NCI-H2107 treated with DMSO at 0.1 percent for 48 hours (cell line): ENCODE results near the gene PRKCA.
"Not testable (repeated sequence)": the region's sequence is repeated elsewhere in the genome, so short reads cannot be mapped to it uniquely, and the experiment has no call there.

Experiments used
- DNase-seq: peaks from one replicate; lab custom pipeline; 2025; ENCODE audit not compliant: unreplicated experiment; lab: John Stamatoyannopoulos, UW

PRKCA gene

DNA sequence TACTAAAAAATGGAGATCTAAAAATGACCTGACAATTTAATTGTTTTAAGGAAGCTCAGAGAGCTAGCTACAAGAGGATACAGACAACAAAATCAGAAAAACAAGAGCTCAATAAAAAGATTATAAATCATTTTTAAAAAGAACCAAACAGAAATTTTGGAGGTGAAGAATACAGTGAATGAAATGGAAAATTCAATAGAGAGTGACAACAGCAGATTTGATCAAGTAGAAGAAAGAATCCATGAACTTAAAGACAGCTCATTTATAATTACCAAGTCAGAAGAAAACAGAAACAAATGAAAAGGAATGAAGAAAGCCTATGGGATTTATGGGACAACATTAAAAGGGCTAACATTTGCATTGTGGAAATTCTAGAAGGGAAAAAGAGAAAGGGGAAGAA is 395.9 kb downstream of the PRKCA start:
- DNase-seq, result no peak

- DNase-seq, result no peak
Measured at GRCh38 chr17:66701462-66701861, 399.0 kb downstream of the PRKCA start.

GRCh38 chr17:66702106-66702936 is 399.9 kb downstream of the PRKCA start:
- DNase-seq, result no peak

GRCh38 chr17:66704858-66705520 is 402.6 kb downstream of the PRKCA start:
- no peak for DNase-seq

DNA sequence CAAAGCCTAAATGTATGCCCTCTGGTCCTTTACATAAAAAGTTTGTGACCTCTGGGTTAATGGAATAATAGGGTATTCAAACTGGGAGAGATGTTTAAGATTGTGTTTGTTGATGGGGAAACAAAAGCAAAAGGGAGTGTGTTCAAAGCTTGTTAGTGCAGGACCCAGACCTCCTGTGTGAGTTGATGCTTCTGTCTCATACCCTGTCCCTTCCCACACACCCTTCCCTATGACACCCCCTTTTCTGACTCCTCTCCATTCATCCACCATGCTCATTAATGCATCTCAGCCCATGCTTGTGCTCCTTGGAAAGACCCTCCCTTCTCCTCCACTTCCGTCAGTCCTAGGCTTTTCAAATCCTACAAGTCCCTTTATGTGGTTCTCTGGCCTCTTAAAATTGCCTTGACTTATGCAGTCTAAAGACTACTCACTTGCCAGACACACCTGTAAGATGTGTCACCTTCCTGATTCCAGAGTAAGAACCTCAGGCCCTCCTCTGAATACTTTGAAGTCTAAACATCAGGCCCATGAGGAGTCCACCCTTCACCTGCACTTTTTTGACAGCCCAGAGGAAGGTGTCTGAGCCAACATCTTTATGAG is 404.5 kb downstream of the PRKCA start:
- DNase-seq, result no peak

GRCh38 chr17:66711401-66711800 is 409.0 kb downstream of the PRKCA start:
- DNase-seq, result no peak

DNA sequence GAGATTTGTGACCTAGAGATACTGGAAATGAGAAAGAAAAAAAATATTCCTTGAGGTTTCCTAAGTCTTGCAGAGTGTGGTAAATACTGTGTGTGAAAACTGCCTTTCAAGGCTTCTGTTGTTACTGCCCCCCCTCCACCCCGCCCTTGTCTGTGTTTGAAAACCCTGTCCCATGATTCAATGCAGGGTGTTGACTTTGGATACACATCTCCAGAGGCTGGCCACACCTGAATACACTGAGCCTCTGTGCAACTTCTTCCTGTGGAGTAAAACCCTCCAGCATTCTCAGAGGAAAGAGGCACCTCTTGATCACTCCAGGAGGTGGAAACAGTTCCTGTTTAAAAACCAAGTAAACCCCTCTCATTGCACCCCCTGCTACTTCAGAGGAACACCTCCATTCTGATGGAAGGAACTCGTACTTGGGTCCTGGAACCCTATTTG is 409.5 kb downstream of the PRKCA start:
- no peak for DNase-seq

DNA sequence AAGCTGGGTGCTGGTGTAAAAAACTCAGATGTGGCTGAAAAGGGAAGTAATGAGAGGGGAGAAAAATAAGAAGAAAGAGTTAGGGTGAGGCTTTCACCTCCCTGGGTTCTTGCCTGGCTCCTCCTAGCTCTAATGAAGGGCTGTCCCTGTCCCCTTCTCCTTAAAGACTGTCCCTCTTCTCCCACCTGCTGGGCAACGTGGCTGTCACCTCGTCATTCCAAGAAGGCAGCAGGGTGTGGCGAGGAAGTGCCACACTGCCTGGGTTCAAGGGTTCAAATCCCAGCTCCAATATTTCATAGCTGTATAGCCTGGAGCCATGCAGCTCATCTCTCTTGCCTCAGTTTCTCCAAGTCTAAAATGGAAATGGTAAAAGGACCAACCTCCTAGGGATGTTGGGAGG is 410.0 kb downstream of the PRKCA start:
- no peak for DNase-seq

- not testable (repeated sequence) for DNase-seq
Measured at GRCh38 chr17:66713021-66713532, 410.7 kb downstream of the PRKCA start.

DNA sequence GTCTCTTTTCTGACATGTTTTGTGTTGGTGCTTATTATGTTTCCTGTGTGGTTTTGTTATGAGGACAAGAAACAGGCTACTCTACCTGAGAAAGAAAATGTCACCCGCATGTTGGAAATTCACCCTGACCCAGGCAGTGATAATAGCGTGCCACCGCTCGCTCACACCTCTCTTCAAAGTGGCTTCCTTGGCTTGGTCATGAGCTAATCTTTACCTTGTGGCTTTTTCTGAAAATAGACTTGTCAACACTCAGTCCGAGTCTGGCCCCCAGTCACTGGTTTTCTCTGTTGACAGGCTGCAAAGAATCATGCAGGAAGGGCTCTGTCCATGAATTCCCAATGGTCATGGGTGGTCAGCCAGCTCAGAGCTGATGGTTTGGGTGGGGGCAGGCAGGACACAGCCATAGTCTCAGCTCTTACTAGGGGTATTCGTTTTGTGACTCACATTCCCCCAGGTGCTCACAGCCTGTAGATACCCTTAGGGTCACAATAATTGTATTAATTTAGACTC is 411.2 kb downstream of the PRKCA start:
- no peak for DNase-seq

DNA sequence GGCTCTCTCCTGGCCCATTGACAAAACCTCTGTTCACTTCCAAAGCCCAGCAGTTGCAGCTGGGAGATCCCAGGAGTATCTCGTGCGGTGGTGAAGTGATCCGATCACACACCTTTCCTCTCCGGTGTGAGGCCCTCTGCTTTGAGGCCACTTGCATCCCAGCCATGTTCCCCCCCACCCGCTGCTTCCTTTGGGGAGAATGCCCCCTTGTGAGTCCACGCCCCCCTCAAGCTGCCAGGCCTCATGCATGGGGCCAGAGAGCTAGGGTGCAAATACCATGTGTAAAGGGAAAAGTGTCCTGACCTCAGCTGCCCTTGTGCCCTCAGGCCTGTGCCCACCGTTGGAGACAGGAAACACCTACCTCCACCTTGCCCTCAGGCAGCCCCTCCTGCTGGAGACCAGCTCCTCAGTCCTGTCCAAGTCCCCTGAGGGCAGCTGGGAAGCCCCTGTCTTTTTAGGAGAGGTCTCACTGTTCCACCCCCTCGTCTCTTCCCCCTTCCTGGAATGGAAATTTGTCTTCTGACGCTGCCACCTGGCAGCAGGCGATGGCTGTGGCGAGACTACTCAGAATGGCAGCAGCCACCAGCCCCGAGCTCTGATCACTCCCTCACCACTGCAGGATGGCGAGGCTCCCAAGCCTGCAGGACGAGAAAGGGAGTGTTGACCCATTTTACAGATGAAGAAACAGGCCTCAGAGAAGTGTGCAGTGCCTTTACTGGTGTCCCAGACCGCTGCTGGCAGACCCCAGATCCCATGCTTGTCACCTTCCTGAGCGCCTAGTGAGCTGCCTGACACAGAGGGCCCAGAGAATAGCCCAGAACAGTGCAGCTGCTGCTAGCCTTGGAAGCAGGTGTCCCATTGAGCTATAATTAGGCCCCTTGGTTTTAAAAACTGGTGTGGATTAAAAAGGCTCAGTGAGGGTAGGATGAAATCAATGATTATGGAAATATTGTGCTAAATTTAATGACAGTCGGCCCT is 411.9 kb downstream of the PRKCA start:
- peak; percentile 35 for DNase-seq

DNA sequence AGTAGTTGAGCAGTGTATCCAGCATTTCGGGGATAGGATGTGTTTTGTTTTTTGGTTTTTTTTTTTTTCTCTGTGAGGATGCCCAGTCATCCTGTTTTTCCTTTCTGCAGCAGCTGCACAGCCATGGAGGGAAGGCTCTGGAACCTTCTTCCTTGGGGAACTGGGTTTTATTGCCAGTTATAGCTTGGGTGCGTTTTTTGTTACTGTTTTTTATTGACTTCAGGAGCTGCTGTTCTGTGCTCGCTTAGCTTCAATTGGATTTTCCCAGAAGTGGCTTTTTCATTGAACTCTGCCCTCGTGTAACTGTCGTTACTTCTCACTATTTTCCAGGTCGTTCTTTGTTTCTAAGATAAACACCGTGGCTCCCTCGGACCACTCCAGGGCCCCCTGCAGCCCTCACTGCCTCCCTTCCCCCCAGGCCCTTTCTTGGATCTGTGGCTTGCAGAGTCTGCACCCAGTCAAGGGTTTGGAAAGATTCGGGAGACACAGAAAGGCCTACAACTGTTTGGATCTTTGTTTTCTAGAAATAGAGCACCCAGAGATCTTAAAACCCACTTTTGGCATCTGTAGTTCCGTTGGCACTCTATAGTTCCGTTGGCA is 412.8 kb downstream of the PRKCA start:
- no peak for DNase-seq

DNA sequence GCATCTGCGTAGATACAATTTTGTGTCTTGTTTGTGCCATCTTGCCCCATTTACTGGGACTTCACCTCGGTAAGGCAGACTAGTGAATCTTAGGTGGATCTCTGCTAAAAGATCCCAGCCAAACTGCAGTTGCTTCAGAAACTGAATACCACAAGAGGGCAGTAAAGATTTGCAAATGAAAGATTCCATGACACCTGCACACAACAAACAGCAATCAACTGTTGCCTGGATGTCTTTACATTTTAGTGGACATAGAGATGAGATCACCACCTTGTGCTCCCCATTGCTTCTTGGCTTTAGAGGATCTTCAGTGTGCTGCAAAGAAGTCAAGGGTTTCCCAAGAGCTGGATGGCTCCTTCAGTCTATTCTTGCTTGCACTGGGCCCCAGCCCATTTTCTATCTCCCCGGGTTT is 413.3 kb downstream of the PRKCA start:
- peak; percentile 90 for DNase-seq

- DNase-seq, result no peak
Measured at GRCh38 chr17:66716236-66717026, 414.0 kb downstream of the PRKCA start.

GRCh38 chr17:66717641-66718058 is 415.2 kb downstream of the PRKCA start:
- peak; percentile 84 for DNase-seq

GRCh38 chr17:66720027-66720426 is 417.6 kb downstream of the PRKCA start:
- DNase-seq, result no peak

- no peak for DNase-seq
Measured at GRCh38 chr17:66720567-66720966, 418.2 kb downstream of the PRKCA start.

GRCh38 chr17:66722341-66722740 is 419.9 kb downstream of the PRKCA start:
- DNase-seq, result no peak
